Gastrocnemius medialis (tissue), 4 donors: ENCODE measurements around the gene NELFA.

Experiments used
- POLR2A ChIP-seq, 2 donors: fragments of 450-650 bp; IDR thresholded peaks; one replicate each; pipeline ENCODE4 v1.6.1; 2017; ENCODE audit warnings: antibody characterized with exemption in 2 of 2, mild to moderate bottlenecking in 2 of 2, moderate library complexity in 2 of 2
- TF ChIP-seq, protein P1 (sequence below), 5 experiments: fragments of 450-650 bp in 3 of 5; fragments of 200-600 bp in 2 of 5; sonication (generic) in 2 of 5; IDR thresholded peaks in 4 of 5; conservative IDR thresholded peaks in 1 of 5; 1 replicate in 4 of 5; 2 replicates in 1 of 5; pipeline ENCODE4 v1.5.1; 2016 to 2019; ENCODE audit warnings: antibody characterized with exemption in 5 of 5, mild to moderate bottlenecking in 3 of 5, moderate library complexity in 3 of 5

GRCh38 chr4:1962980-1963379 lies 45.8 kb downstream of the NELFA start:
- TF ChIP-seq, protein P1, sequence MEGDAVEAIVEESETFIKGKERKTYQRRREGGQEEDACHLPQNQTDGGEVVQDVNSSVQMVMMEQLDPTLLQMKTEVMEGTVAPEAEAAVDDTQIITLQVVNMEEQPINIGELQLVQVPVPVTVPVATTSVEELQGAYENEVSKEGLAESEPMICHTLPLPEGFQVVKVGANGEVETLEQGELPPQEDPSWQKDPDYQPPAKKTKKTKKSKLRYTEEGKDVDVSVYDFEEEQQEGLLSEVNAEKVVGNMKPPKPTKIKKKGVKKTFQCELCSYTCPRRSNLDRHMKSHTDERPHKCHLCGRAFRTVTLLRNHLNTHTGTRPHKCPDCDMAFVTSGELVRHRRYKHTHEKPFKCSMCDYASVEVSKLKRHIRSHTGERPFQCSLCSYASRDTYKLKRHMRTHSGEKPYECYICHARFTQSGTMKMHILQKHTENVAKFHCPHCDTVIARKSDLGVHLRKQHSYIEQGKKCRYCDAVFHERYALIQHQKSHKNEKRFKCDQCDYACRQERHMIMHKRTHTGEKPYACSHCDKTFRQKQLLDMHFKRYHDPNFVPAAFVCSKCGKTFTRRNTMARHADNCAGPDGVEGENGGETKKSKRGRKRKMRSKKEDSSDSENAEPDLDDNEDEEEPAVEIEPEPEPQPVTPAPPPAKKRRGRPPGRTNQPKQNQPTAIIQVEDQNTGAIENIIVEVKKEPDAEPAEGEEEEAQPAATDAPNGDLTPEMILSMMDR (IDR thresholded peaks at IDR 0.05 in 4 of 5, conservative IDR thresholded peaks at IDR 0.05 in 1 of 5): no peak
- no peak for TF ChIP-seq POLR2A (IDR thresholded peaks at IDR 0.05)
